Smooth muscle cell of the coronary artery (primary cell): ENCODE measurements around the gene ATXN1L. TPM values are rescaled to one million over a fixed set of nuclear protein-coding genes. Genes with fewer than 3 reads are reported as not detected.

Experiments
- total RNA-seq: library from RNA; depleted of rRNA; stranded (reverse); fragments of >200 nt; gene quantifications from 2 replicates; pipeline ENCODE4 v1.2.3, GENCODE V29; 2014; ENCODE audit warnings: low replicate concordance

Gene ATXN1L, protein sequence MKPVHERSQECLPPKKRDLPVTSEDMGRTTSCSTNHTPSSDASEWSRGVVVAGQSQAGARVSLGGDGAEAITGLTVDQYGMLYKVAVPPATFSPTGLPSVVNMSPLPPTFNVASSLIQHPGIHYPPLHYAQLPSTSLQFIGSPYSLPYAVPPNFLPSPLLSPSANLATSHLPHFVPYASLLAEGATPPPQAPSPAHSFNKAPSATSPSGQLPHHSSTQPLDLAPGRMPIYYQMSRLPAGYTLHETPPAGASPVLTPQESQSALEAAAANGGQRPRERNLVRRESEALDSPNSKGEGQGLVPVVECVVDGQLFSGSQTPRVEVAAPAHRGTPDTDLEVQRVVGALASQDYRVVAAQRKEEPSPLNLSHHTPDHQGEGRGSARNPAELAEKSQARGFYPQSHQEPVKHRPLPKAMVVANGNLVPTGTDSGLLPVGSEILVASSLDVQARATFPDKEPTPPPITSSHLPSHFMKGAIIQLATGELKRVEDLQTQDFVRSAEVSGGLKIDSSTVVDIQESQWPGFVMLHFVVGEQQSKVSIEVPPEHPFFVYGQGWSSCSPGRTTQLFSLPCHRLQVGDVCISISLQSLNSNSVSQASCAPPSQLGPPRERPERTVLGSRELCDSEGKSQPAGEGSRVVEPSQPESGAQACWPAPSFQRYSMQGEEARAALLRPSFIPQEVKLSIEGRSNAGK
- total RNA-seq, result 6.8 and 7.5 TPM in 2 replicates

DNA sequence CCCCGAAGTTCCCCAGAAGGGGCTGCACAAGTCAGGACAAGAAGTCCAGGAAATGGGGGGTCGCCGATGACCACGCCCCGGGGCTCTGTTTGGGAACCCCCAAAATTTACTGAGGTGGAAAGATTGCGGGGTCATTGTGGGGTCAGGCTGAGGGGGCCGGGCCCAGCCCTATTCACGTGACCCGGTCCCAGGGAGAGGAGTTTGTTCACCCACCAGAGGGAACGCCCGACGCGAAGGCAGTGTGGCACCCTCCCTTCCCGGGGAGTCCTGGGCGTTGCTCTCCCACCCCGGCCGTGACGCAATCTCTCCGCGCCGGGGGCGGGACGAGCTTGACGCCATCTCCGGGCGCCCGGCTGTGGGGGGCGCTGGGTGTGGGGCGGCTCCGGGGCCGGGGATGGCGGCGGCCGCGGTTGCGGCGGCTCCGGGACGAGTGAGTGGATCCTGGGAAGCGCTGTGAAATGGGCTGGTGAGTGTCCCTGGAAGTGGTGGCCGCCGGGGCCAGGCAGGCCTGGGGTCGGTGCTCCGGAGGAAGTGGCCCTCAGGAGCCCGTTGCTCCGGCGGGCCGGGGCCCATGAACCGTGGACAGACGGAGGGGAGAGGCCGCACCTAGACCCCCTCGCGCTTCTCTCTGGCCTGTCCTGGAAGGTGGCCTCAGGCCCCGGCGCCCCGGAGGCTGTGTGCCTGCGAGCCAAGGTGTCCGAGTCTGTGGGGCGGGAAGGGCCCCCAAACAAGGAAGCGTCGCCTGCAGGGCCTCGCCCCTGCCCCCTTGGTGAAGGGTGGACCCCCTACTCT lies at the start of gene ATXN1L:
TSS of gene ATXN1L (plus strand) at position 338 of the 792 bp plus-strand sequence. CDS start 3,765 bp downstream, outside the sequence.

DNA sequence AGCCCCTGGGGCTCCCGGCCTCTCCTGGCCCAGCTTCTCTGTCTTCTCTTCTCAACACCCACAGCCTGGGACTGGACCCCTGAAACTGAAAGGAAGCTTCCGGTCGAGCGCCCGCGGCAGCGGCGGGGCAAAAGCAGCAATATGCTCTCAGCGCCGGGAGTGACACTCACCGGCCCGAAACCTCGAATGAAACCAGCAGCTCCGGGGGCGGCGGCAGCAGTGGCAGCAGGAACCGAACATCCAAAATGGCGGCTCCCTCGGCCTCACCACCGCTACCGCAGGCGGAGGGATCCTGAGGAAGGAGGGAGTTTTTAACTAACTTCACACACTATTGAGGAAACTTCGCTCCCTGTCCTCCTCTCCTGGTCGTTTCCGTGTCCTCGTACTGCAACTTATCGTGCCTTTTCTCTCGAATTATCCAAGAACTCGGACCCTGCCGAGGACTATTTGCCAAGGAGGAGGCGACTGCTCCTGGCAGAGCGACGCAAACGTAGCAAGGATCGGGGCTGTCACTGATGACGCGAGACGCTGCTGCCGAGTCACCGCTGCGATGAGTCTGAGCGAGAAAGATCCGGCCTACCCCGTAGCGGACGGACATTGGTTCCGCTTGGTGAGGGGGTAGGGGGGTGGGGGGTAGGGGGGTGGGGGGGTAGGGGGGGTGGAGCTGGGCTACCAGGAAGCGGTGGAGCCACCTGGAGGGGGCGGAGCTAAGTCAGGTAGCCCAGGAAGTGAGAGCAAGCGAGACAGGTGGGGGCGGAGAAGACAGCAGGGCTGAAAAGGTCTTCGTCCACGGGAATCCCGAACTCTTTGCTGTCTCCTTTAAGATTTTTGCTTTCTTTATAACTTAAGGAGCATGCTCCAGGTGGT lies 37.0 kb upstream of the ATXN1L start, which contains the start of gene AP1G1:
TSS of gene AP1G1 (minus strand) at position 242 of the 867 bp plus-strand sequence. CDS start 19,355 bp downstream, outside the sequence.

DNA sequence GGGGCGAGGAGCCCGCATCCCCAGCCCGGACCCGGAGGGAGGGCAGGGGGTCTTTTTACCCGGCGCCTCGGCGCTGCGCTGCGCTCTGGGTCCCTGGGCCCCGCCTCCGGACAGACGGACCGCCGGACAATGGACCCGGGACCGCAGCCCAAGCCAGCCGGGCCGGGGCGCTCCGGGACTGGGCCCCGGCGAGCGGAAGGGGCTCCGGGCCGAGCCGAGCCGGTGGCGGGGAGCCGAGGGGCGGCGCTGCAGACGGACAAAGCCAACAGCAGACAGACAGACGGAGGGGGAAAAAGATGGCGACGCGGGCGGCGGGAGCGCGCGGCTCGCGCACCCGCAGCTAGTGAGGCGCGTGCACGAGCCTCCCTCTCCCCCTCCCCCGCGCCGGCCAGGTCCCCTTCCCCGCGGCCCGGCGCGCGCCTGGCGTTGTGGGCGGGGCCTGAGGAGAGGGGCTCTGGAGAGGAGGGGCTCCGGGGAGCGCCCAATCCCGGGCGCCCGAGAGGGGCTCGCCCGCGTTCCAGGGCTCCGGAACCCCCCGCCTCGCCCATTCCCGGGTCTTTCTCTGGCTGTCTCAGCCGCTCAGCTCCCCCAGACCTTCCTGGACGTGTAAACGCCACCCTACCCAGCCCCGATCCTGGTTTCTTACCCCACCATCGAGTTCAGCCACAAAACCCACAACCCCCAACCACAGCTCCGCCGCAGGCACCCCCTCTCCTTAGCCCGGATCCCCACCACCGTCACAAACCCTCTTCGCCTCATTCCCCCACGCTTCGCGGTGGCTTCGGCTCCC lies 38.3 kb downstream of the ATXN1L start, which contains the start of gene ZNF821:
TSS of gene ZNF821 (minus strand) at position 334 of the 790 bp plus-strand sequence. CDS start 4,236 bp downstream, outside the sequence.

DNA sequence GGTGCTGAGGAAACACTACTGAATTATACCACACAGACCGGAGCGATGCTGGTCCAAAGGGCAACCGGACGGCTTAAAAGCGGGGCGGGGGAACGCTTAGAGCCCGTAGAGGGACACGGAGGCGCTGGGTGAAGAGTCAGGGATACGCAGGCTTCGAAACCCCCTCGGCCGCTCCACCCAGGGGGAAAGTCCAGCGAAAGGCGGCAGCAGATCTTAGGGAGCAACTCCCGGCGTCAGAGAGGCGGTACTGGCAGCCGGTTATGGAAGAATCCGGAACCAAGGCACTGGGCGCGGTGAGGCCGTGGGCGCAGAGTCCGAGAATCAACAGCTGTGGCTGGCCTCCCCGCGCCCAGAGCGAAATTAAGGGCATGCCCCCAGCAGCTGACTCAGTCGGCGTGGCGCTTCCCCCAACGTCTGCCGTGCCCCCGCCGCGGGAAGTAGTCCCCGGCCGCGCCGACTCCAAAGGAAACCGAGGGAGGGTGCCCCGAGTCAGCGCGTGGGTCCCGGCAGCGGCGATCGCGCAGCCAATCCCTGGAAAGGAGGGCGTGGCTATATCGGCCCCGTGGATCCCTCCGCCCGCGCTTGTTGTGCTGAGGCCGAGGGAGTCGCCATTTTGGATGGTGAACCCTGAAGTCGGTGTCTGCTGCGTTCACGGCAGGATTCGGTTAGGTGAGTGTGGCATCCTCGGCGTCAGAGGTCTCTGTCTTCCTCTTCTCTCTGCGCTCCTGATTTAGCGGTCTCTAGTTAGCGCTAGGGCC lies 49.3 kb downstream of the ATXN1L start, which contains the start of gene IST1:
TSS of gene IST1 (plus strand) at position 611 of the 758 bp plus-strand sequence. CDS start 20,110 bp downstream, outside the sequence.

Other genes with a start within 250 kb of the ATXN1L start
- gene MARVELD3, start 219.8 kb upstream of the ATXN1L start, total RNA-seq, result not detected in 2 replicates
- gene PHLPP2, start 121.3 kb upstream of the ATXN1L start, total RNA-seq, result 4.0 TPM in 2 replicates
- 26.6 and 45.2 TPM in 2 replicates for gene AP1G1, start 37.1 kb upstream of the ATXN1L start, total RNA-seq
- gene ZNF821, start 38.2 kb downstream of the ATXN1L start, total RNA-seq, result 5.3 and 5.6 TPM in 2 replicates
- gene IST1, start 49.6 kb downstream of the ATXN1L start, total RNA-seq, result 92.8 and 136 TPM in 2 replicates
- not detected in 2 replicates for gene PKD1L3, start 154.4 kb downstream of the ATXN1L start, total RNA-seq
- gene DHODH, start 162.8 kb downstream of the ATXN1L start, total RNA-seq, result 2.3 and 2.9 TPM in 2 replicates
- 0.35 TPM in 1 of 2 replicates, not detected in the other for gene HP, start 208.5 kb downstream of the ATXN1L start, total RNA-seq
- gene HPR, start 217.2 kb downstream of the ATXN1L start, total RNA-seq, result 0.12 TPM in 1 of 2 replicates, not detected in the other
- 8.1 and 8.3 TPM in 2 replicates for gene TXNL4B, start 247.6 kb downstream of the ATXN1L start, total RNA-seq
- gene DHX38, start 247.9 kb downstream of the ATXN1L start, total RNA-seq, result 96.4 and 258 TPM in 2 replicates